ENCODE results near the gene F2RL2.

F2RL2 gene

GRCh38 chr5:76606701-76607100 lies 16.5 kb downstream of the F2RL2 start:
- TF ChIP-seq SIN3A (IDR thresholded peaks at IDR 0.05; ENCODE audit: borderline replicate concordance, insufficient read depth, low read length) (no peak), POLR2AphosphoS5 (IDR thresholded peaks at IDR 0.05; ENCODE audit: low read depth, low read length) (no peak), REST (IDR thresholded peaks at IDR 0.05; ENCODE audit: insufficient read depth in 1 of 2, low read depth in 2 of 2, low read length in 2 of 2) (no peak), TAF1 (IDR thresholded peaks at IDR 0.05; ENCODE audit: borderline replicate concordance, insufficient read depth, low read length) (no peak), FOXP2 (optimal IDR thresholded peaks at IDR 0.05; ENCODE audit: borderline replicate concordance, extremely low read depth, extremely low read length, insufficient read depth) (no peak)

GRCh38 chr5:76604838-76605237 lies 18.4 kb downstream of the F2RL2 start:
- no peak for TF ChIP-seq SIN3A (IDR thresholded peaks at IDR 0.05; ENCODE audit: borderline replicate concordance, insufficient read depth, low read length)
- no peak for TF ChIP-seq POLR2AphosphoS5 (IDR thresholded peaks at IDR 0.05; ENCODE audit: low read depth, low read length)
- no peak for TF ChIP-seq REST (IDR thresholded peaks at IDR 0.05; ENCODE audit: insufficient read depth in 1 of 2, low read depth in 2 of 2, low read length in 2 of 2)
- no peak for TF ChIP-seq FOXP2 (optimal IDR thresholded peaks at IDR 0.05; ENCODE audit: borderline replicate concordance, extremely low read depth, extremely low read length, insufficient read depth)

GRCh38 chr5:76602094-76602726 lies 21.0 kb downstream of the F2RL2 start:
- TF ChIP-seq SIN3A (IDR thresholded peaks at IDR 0.05; ENCODE audit: borderline replicate concordance, insufficient read depth, low read length) (no peak), TAF1 (IDR thresholded peaks at IDR 0.05; ENCODE audit: borderline replicate concordance, insufficient read depth, low read length) (no peak), FOXP2 (optimal IDR thresholded peaks at IDR 0.05; ENCODE audit: borderline replicate concordance, extremely low read depth, extremely low read length, insufficient read depth) (no peak), REST (IDR thresholded peaks at IDR 0.05; ENCODE audit: insufficient read depth in 1 of 2, low read depth in 2 of 2, low read length in 2 of 2) (no peak), POLR2AphosphoS5 (IDR thresholded peaks at IDR 0.05; ENCODE audit: low read depth, low read length) (no peak)

- TF ChIP-seq FOXP2 (optimal IDR thresholded peaks at IDR 0.05; ENCODE audit: borderline replicate concordance, extremely low read depth, extremely low read length, insufficient read depth) = no peak
- TF ChIP-seq REST (IDR thresholded peaks at IDR 0.05; ENCODE audit: insufficient read depth in 1 of 2, low read depth in 2 of 2, low read length in 2 of 2) = no peak
- TF ChIP-seq POLR2AphosphoS5 (IDR thresholded peaks at IDR 0.05; ENCODE audit: low read depth, low read length) = no peak
- TF ChIP-seq TAF1 (IDR thresholded peaks at IDR 0.05; ENCODE audit: borderline replicate concordance, insufficient read depth, low read length) = no peak
- no peak for TF ChIP-seq SIN3A (IDR thresholded peaks at IDR 0.05; ENCODE audit: borderline replicate concordance, insufficient read depth, low read length)
Observed at GRCh38 chr5:76601470-76601869, 21.7 kb downstream of the F2RL2 start.

GRCh38 chr5:76600716-76601115 lies 22.5 kb downstream of the F2RL2 start:
- TF ChIP-seq POLR2AphosphoS5 (IDR thresholded peaks at IDR 0.05; ENCODE audit: low read depth, low read length) (no peak), SIN3A (IDR thresholded peaks at IDR 0.05; ENCODE audit: borderline replicate concordance, insufficient read depth, low read length) (no peak), REST (IDR thresholded peaks at IDR 0.05; ENCODE audit: insufficient read depth in 1 of 2, low read depth in 2 of 2, low read length in 2 of 2) (no peak), TAF1 (IDR thresholded peaks at IDR 0.05; ENCODE audit: borderline replicate concordance, insufficient read depth, low read length) (no peak)

Measured in PFSK-1 (cell line).